Endodermal cell (in vitro differentiated cells): ENCODE data around the gene ZFAND3. TPM values are rescaled to one million over a fixed set of nuclear protein-coding genes. Genes with fewer than 3 reads are reported as not detected.

Experiments
- DNase-seq: peaks from one replicate; pipeline ENCODE4 v3.0.0-alpha.2; 2017
- H3K27ac ChIP-seq: 2 replicates; pipeline ENCODE4 v1.5.1; 2013; ENCODE audit warnings: mild to moderate bottlenecking, low read depth, low read length, moderate library complexity
- H3K27me3 ChIP-seq: 2 replicates; pipeline ENCODE4 v1.6.1; 2013; ENCODE audit warnings: mild to moderate bottlenecking, low read length, moderate library complexity; ENCODE audit not compliant: insufficient read depth, control insufficient read depth, poor library complexity, severe bottlenecking
- H3K36me3 ChIP-seq: 2 replicates; pipeline ENCODE4 v1.7.0; 2013; ENCODE audit warnings: mild to moderate bottlenecking, low read length, moderate library complexity; ENCODE audit not compliant: control insufficient read depth, insufficient read depth
- H3K4me1 ChIP-seq: one replicate; pipeline ENCODE4 v1.7.0; 2013; ENCODE audit warnings: low read length; ENCODE audit not compliant: control insufficient read depth, insufficient read depth
- H3K4me3 ChIP-seq: 2 replicates; pipeline ENCODE4 v1.5.1; 2013; ENCODE audit warnings: mild to moderate bottlenecking, low read length, moderate library complexity
- H3K9ac ChIP-seq: 2 replicates; pipeline ENCODE4 v1.6.1; 2013; ENCODE audit warnings: mild to moderate bottlenecking, low read length, moderate library complexity; ENCODE audit not compliant: poor library complexity, severe bottlenecking; ENCODE audit errors: extremely low read depth
- H3K9me3 ChIP-seq: 2 replicates; pipeline ENCODE4 v1.6.1; 2013; ENCODE audit warnings: mild to moderate bottlenecking, low read length, moderate library complexity; ENCODE audit not compliant: control insufficient read depth
- H3K27ac Mint-ChIP-seq: 2 replicates; pipeline ENCODE4 v1.8.0; 2020; ENCODE audit warnings: mixed read lengths
- H3K27me3 Mint-ChIP-seq: 2 replicates; pipeline ENCODE4 v1.8.0; 2021; ENCODE audit warnings: mild to moderate bottlenecking, mixed read lengths; ENCODE audit not compliant: insufficient read depth
- H3K36me3 Mint-ChIP-seq: 2 replicates; pipeline ENCODE4 v1.8.0; 2020; ENCODE audit warnings: low read depth, mixed read lengths
- H3K4me1 Mint-ChIP-seq: 2 replicates; pipeline ENCODE4 v1.8.0; 2020; ENCODE audit warnings: mixed read lengths
- H3K4me3 Mint-ChIP-seq: 2 replicates; pipeline ENCODE4 v1.8.0; 2020; ENCODE audit warnings: mild to moderate bottlenecking, moderate library complexity, mixed read lengths
- H3K9me3 Mint-ChIP-seq: 2 replicates; pipeline ENCODE4 v1.8.0; 2020; ENCODE audit warnings: mild to moderate bottlenecking, mixed read lengths
- WGBS, 2 experiments: methylation state at CpG; one replicate each; pipeline versions ENCODE4 v1.1.5 to v1.1.7; 2013; ENCODE audit warnings: missing lambda C conversion rate in 2 of 2, mixed read lengths in 1 of 2; ENCODE audit not compliant: insufficient coverage in 1 of 2, insufficient read length in 1 of 2; 5-methylcytosine and 5-hydroxymethylcytosine counted together
- total RNA-seq, 2 donors: library from RNA; stranded (reverse); fragmentation: NEBNext Ultra II Directional in 1 of 2; extraction: Animal tissue kit (Norgen Biotek cat#: 25700) in 1 of 2; gene quantifications; 2 replicates in 1 of 2; 3 replicates in 1 of 2; pipeline ENCODE4 v1.2.1, GENCODE V29; 2021
- TF ChIP-seq, protein P1 (sequence below): fragments of 200-600 bp; sonication (generic); conservative IDR thresholded peaks from 2 replicates; pipeline ENCODE4 v1.5.0; 2021; ENCODE audit warnings: antibody characterized with exemption, mild to moderate bottlenecking

ZFAND3 gene
- total RNA-seq, 2 donors from 2014 or later = 67.1 to 86.2 TPM

DNA sequence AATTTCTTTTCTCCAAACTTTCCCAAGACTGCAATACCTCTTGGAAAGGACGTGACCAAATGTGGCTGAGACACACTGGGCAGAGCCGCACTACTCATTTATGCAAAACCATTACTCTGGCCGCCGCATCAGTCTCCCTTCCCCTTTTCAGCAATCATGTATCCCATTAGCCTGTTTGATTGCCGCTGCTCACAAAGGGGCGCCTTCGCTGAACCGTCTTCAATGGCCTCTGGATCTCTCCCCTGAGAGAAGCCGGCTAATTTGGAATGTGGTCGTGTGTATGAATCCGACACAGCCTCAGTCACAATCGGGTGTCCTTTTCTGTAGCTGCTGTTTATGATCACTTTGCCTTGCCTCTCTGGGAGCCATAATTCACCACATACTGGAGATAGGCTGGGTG, 361.1 kb downstream of the ZFAND3 start:
- Mint-ChIP-seq H3K36me3 (no peaks in the 10 kb centered on the region), H3K27ac (no peak overlapping the region), H3K4me3 (no peak overlapping the region), H3K4me1 (peaks cover 27% of the 10 kb centered on the region), H3K27me3 (peaks cover 27% of the 10 kb centered on the region), H3K9me3 (no peaks in the 10 kb centered on the region)
- Histone ChIP-seq H3K9ac (no peak overlapping the region), H3K27me3 (peaks cover 6% of the 10 kb centered on the region), H3K27ac (no peak overlapping the region), H3K9me3 (no peaks in the 10 kb centered on the region), H3K4me1 (peaks cover 10% of the 10 kb centered on the region), H3K4me3 (no peak overlapping the region), H3K36me3 (no peaks in the 10 kb centered on the region)
- TF ChIP-seq, protein P1, sequence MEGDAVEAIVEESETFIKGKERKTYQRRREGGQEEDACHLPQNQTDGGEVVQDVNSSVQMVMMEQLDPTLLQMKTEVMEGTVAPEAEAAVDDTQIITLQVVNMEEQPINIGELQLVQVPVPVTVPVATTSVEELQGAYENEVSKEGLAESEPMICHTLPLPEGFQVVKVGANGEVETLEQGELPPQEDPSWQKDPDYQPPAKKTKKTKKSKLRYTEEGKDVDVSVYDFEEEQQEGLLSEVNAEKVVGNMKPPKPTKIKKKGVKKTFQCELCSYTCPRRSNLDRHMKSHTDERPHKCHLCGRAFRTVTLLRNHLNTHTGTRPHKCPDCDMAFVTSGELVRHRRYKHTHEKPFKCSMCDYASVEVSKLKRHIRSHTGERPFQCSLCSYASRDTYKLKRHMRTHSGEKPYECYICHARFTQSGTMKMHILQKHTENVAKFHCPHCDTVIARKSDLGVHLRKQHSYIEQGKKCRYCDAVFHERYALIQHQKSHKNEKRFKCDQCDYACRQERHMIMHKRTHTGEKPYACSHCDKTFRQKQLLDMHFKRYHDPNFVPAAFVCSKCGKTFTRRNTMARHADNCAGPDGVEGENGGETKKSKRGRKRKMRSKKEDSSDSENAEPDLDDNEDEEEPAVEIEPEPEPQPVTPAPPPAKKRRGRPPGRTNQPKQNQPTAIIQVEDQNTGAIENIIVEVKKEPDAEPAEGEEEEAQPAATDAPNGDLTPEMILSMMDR = no peak
- DNase-seq = peak; percentile 42
- WGBS, 2 experiments = 78 to 94% methylated on average over 11 to 12 of the region's 12 CpGs

DNA sequence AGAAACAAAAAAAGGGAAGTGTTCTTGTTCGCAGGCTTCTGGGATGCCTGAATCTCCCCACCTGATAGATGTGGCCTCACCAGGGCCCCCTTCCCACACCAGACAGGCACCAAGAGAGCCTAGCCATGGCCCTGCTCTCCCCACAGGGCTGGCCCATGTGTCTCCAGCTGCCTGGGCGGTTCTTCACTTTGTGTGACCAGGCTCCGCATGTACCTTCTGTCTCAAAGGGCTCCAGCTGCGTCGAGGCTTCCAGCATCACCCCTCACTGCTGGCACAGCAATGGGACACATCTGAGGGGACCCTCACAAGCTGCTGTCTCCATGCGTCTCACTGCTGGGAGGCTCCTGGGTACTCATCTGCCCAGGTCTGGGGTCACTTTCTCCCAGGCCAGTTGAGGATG, 362.9 kb downstream of the ZFAND3 start:
- Mint-ChIP-seq H3K27me3 (peaks cover 36% of the 10 kb centered on the region), H3K4me1 (peaks cover 18% of the 10 kb centered on the region), H3K36me3 (no peaks in the 10 kb centered on the region), H3K9me3 (no peaks in the 10 kb centered on the region), H3K27ac (no peak overlapping the region), H3K4me3 (no peak overlapping the region)
- peaks cover 11% of the 10 kb centered on the region for H3K27me3 ChIP-seq
- H3K36me3 ChIP-seq = no peaks in the 10 kb centered on the region
- H3K4me1 ChIP-seq = no peaks in the 10 kb centered on the region
- no peak overlapping the region for H3K9ac ChIP-seq
- WGBS, 2 experiments = 93 to 100% methylated on average over 4 to 6 of the region's 6 CpGs
- H3K27ac ChIP-seq = no peak overlapping the region
- TF ChIP-seq, protein P1 = no peak
- no peak for DNase-seq
- H3K9me3 ChIP-seq = no peaks in the 10 kb centered on the region
- H3K4me3 ChIP-seq = no peak overlapping the region

DNA sequence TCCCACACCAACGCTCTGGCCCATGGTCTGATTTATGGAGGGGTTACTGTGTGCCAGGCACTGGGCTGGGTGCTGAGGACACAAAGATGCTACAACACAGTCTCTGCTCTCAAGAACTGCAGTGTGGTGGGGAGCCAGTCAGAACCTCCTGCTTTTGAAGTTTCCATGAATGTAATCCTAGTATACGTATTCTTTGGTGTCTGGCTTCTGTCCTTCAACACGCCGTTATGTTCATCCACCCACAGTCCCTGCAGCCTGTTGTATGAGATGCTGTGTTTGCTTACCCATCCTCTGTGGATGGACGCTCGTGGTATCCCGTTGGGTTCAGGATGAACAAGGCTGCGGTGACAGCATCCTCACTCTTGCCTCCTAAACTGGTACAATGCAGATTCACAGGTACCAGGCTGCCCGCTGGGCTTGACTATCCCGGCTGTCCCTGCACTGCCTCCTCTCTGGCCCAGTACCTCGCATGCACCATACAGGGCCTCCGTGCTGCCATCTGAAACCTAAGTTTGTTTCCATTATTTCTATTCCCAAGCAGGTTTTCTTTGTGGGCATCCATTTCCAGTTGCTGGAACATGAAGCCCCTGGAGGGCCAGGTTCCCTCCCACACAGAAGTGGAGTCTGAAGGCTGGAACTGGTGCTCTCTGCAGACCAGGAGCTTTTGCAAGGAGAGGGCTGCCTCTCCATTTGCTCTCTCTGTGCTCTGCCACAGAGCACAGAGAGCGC, 364.5 kb downstream of the ZFAND3 start:
- Histone ChIP-seq H3K36me3 (no peaks in the 10 kb centered on the region), H3K27ac (peak overlapping the region; percentile 18), H3K4me1 (no peaks in the 10 kb centered on the region), H3K4me3 (no peak overlapping the region), H3K9ac (no peak overlapping the region), H3K27me3 (peaks cover 11% of the 10 kb centered on the region), H3K9me3 (no peaks in the 10 kb centered on the region)
- peaks cover 13% of the 10 kb centered on the region for H3K4me1 Mint-ChIP-seq
- no peak for DNase-seq
- H3K27ac Mint-ChIP-seq = no peak overlapping the region
- H3K9me3 Mint-ChIP-seq = no peaks in the 10 kb centered on the region
- H3K4me3 Mint-ChIP-seq = no peak overlapping the region
- TF ChIP-seq, protein P1 = no peak
- H3K27me3 Mint-ChIP-seq = peaks cover 45% of the 10 kb centered on the region
- H3K36me3 Mint-ChIP-seq = no peaks in the 10 kb centered on the region
- 85 to 86% methylated on average over 11 to 13 of the region's 13 CpGs for WGBS, 2 experiments
